ENCODE data around the gene MPO.

MPO gene

DNA sequence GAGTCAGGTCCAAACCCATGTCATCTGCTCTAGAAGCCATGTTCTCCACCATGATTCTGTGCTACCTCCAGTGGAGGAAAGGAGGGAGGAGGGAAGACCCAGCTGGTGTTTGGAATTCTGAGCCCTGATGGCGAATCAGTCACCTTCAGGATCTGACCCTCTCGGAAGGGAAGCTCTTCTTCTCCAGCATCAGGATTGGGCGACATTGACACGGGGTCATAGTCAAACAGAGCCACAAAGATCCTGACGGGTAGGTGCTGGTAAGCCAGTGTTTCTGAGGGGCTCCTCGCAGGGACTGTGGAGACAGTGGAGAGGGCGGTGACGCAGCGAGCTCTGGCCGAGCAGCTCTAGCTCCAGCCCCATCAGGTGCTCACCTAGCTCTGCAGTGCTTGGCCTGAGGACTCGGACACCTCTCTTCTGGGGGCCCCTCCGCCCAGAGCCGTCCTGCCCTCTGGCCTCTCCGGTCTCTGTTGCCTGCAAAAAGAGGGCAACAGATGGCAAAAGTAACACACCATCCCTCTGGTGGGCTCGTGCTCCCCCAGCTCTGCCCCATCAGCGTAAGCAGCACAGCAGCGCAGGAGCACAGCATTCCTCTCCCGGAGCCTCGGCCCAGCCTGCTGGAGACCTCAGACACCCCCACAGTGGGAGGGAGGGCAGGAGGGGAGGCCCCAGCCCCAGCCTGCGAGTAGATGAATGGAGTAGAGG, 26.9 kb upstream of the MPO start:
- no peak for DNase-seq (ENCODE audit: low read depth in 2 of 2, low spot score in 1 of 2)

DNA sequence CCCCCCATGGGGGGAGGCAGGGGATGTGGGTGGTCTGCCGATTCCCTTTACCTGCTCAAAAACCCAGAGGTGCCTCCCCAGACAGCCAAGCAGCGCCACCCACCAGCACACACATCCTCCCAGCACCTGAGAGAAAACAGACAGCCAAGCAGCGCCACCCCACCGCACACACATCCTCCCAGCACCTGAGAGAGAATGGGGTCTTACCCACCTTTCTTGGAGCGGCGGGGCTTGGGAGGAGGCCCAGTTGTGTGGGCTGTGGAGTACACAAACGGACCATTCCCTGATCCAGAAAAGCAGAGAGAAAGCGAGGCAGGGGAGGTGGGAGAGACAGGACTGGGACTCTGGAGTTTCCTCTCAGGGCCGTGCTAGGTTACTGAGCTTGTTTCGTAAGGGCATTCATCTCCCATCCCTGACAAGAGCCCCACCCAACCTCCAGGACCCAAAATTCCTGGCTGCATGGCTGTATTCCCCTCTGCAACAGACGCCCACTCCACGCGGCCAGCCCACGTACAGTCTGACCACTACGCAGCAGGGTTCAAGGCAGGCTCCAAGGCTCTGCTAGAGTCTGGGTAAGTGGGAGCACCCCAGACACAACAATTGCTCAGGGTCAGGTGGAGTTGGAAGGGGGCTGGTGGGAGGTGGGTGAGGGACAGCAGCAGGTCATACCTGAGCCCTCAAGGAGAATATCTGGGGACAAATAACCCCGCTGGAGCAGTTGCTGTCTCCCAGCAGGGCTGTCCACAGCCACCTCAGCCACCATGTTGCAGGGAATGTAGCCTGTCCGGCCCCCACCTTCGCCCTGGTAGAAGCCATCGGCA, 25.6 kb upstream of the MPO start:
- DNase-seq (ENCODE audit: low read depth in 2 of 2, low spot score in 1 of 2), result no peak

DNA sequence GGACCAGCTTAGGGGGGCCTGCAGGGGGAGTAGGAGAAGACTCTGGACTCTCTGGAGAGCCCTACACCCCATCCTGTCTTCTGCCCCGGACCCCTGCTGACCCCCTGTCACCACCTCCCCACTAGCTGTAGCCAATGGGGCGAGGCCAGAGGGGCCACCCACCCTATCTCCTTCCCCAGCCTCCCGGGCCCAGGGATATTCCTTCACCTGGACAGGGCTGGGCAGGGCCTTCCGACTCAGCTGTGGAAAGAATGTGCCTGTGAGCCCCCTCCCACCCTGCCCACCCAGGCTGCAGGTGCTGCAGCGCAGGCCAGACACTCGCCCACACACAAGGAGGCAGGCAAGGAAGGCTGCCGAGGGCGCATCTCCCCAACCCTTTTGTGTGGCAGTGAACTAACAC, 24.9 kb upstream of the MPO start:
- no peak for DNase-seq (ENCODE audit: low read depth in 2 of 2, low spot score in 1 of 2)

DNA sequence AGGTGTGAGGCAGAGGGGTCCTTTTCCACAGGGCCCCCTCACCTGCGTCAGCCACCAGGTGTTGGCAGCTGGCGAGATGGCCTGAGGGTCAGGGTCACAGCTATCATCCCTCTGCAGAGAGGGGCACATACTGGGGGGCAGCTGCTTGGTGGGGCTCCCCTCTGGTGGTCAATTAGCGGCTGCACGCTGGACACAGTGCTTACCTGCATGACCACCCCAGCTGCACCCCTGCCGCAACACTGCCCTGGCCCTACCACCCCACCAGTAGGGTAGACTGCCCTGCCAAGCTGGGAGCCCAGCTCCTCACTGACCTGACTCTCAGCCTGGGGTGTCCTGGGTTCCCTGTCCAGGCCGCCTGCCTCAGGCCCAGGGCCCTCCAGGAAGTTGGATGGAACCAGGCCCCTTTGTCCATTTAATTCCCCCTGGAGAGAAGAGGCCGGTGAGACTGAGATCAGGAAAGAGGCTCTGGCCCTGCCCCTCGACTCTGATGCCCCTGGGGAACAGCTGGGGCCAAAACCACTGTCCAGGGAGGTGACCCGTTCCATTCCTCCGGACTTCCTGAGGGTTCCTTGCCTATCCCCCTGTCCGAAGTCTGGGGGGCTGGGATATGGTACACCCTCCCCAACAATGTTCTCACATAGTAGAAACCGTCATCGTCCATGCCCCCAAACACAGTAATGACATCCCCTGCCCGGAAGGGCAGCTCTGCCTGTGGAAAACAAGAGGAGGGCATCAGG, 24.2 kb upstream of the MPO start:
- DNase-seq (ENCODE audit: low read depth in 2 of 2, low spot score in 1 of 2), result no peak

DNA sequence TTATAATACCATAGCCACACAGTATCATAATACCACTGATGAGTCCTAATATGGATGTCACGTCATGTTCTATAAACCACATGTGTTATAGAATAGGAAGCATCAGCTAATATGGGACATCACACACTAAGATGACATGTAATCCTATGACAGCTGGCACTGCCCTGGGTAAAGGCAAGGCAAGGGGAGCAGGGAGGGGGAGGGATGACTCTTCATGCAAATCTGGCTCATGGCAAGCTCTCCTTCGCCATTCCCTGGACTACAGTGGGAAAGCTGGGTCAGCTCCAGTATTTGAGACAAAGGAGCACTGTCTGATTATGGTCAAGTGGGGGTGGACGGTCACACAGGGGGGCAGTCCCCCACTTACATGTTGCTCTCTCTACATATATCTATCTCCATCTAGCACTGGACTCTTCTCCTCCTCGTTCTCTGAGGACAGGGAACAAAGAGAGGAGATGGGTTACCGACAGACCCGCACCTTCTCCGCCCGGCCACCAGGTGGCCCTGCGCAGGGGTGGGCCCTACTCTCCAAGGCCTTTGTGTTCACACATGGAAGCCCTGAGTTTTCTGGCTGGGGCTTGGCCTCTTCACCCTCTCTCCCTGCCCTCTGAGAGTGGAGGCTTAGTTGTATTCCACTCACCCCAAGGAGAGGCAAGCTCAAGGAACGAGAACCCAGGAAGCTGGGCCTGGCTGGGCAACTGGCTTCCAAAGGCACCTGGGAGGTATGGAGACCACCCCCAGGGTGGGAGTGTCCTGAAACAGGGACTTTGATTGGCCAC, 23.4 kb upstream of the MPO start:
- no peak for DNase-seq (ENCODE audit: low read depth in 2 of 2, low spot score in 1 of 2)

DNA sequence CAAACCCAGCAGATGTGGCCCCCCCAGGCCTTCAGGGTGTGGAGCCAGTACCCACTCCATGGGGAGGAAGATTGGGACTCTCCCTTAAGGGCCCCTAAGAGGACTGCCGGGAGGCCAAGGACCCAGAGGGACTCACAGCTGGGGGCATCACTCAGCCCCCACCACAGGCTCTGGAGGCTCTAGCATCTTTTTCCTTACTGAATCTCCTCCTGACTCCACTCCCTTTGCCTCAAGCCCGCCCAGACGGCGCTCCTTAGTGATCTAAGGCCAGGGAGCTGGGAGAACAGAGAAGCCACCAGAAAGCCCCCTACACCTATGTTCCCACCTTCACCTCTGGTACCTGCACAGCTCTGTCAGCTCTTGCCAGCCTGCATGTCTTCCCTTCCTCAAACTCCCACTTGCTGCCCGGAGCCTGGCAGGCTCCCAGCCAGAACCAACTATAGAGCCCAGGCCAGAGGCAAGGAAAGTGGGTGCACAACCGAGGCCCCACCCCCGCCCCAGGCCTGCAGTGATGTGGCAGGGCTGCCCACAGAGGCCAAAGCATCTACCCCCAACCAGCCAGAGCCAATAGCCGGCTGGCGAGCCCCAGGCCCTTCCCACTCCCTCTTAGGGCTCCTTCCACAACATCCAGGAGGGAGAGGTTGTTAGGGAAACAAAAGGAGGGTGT, 22.3 kb upstream of the MPO start:
- no peak for DNase-seq (ENCODE audit: low read depth in 2 of 2, low spot score in 1 of 2)

DNA sequence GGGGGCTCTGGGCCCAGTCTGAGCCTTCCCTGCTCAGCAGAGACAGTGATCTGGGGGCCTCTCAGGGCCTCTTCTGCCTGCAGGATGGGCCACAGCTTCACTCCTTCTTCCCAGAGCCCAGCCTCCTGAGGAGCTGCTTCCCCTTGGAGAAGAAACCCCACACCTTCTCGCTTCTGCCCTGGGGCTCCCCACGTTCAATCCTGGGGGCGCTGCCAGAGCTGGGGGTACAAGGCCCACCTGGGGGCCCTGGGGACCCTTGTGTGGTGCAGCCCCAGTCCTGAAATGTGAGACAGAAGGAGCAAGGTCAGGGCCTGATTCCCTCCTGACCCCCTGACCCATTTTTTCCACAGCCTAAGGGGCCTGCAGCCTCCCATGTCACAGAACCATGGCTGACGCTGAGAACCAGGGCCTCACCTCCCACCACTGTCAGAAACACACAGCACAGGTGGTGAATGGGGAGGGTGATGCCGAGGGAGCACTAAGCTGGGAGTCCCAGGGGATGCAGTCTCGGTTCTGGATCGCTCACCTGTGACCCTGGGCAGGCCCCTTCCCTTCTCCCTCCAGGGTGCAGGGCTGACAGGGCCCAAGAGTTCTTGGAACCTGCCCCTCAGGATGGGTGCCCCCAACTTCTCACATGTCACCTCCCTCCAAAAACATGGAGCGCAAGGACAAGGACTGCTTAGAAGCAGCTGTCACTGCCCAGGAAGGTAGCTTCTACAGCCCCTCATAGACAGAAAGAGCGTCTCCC, 21.6 kb upstream of the MPO start:
- no peak for DNase-seq (ENCODE audit: low read depth in 2 of 2, low spot score in 1 of 2)

DNA sequence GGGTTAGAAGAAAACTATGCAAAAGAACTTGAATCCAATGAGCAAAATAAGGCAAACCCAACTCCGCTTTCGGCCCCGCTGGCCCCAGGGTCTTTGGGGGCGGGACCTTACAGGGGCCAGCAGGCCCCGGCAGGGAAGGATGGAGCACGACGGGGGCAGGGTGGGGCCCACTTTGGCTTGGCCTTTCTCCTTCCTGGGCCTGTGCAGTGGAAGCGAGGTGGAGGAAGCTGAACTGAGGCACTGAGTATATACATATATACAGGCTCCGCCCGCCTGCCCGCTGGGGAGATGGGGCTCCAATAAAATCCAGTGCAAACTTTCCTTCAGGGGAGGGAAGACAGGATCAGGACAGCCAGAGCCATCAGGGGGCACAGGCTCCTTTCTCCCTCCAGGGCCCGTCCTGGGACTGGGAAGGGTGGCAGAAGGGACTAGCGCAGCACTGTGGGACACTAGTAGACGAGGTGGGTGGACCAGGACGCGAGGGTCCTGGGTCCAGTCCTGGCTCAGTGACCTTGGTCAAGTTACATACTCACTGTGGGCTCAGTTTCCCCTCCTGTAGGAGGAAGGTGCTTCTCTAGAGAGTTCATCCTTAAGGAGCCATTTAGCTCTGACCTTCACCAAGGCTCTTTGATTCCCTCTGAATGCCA, 20.9 kb upstream of the MPO start:
- DNase-seq (ENCODE audit: low read depth in 2 of 2, low spot score in 1 of 2), result no peak

DNA sequence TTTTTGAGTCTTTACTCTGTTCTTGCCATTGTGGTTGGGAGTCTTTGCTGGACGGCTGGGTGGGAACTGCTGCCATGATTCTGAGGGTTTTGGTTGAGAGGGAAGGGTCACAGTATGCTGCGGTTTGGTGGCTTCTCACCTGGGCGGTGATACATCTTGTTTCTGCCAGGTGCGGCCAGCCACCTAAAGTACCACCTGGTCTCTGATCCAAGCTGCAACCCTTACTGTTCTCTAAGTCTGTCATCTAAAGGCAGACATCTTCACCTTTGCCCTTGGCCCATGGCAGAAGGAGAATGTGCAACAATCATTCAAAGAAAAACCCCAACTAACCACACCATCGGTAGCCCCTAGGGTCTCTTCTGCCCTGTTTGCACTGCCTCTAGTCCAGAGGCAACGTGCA, 19.6 kb upstream of the MPO start:
- no peak for DNase-seq (ENCODE audit: low read depth in 2 of 2, low spot score in 1 of 2)

DNA sequence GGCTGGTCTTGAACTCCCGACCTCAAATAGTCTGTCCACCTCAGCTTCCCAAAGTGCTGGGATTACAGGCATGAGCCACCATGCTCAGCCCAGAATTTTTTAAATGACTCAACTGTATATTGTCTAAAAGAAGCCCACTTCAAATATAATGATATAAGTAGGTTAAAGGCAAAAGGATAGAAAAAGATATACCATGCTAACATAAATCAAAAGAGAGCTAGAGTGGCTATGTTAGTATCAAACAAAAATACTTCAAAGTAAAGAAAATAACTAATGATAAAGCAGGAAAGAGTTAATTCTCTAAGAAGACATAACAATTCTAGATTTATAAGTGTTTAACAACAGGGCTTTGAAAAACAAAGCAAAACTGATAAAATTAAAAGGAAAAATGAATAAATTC, 13.3 kb upstream of the MPO start:
- DNase-seq (ENCODE audit: low read depth in 2 of 2, low spot score in 1 of 2), result no peak

DNA sequence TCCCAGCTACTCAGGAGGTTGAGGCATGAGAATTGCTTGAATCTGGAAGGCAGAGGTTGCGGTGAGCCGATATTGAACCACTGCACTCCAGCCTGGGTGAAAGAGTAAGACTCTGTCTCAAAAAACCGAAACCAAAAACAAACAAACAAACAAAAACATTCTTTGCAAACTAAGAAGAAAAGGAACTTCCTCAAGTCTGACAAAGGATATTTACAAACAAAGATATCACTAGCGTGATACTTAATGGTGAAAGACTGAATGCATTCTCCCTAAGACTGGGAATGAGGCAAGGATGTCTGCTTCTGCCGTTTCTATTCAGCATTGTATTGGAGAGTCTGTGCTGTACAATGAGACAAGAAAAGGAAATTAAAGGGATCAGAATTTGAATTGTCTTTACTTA, 10.5 kb upstream of the MPO start:
- no peak for DNase-seq (ENCODE audit: low read depth in 2 of 2, low spot score in 1 of 2)

DNA sequence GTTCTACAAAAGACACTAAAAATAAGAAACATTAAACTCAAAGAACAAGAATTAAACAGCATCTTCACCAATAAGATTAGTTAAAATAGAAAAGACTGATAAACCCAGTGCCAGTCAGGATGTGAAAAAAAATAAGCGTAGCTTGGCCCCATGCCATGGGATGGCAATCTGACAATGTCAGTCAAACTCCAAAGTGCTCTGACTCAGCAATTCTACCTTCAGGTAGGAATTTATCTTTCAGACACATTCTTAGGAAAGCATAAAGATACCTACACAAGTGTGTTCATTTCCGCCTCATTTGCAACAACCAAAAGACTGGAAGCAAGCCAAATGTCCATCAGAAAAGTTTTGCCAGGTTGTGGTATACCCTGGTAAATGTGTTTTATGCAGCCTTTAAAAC, 9.1 kb upstream of the MPO start:
- no peak for DNase-seq (ENCODE audit: low read depth in 2 of 2, low spot score in 1 of 2)

DNA sequence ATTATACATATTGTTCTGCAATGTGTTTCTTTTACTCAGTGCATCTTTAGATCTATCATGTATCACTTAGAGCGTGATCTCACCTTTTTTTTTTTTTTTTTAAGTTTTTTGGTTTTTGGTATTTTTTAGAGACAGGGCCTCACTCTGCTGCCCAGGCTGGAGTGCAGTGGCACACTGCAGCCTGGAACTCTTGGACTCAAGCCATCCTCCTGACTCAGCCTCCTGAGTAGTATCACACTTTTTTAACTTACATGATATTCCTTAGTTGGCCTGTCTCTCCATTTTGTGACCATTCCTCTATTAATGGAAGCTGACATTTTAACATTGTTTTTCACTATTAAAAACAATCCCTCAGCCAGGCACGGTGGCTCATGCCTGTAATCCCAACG, 4.7 kb upstream of the MPO start:
- DNase-seq (ENCODE audit: low read depth in 2 of 2, low spot score in 1 of 2), result no peak

DNA sequence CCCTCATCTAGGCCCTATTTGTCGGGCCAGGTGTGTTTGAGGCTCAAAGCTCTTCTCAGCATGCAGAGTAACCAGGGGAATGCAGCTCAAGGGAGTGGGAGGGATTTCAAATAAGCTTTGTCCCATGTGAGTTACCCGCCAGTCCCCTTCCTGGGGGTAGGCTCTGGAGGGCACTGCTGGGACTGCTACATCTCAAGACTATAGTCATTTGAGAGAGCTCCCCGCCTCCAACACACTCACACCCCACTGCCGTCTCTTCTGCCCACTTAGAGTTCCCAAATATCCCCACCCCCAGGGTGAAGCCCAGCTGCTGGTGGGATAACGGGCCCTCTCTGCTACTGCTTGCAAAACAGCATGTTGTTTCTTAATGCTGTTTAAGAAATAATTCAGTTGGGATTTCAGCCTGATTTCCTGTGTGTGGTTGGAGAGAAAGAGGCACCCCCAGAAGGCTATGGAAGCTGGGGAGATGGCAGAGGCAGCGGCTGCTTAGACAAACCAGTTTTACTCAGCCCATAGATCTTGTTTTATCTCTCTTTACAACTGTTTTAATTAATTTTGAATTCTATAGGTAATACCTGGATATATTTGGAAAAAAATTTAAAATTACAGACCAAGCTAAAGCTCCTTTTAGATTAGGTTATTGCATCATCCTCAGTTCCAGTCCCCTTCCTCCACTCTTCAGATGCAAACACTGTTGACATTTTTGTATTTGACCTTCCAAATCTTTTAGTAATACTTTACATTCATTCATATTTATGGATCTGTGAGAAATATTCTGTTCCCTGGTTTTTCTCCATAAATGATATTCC, 4.1 kb upstream of the MPO start:
- no peak for DNase-seq (ENCODE audit: low read depth in 2 of 2, low spot score in 1 of 2)

DNA sequence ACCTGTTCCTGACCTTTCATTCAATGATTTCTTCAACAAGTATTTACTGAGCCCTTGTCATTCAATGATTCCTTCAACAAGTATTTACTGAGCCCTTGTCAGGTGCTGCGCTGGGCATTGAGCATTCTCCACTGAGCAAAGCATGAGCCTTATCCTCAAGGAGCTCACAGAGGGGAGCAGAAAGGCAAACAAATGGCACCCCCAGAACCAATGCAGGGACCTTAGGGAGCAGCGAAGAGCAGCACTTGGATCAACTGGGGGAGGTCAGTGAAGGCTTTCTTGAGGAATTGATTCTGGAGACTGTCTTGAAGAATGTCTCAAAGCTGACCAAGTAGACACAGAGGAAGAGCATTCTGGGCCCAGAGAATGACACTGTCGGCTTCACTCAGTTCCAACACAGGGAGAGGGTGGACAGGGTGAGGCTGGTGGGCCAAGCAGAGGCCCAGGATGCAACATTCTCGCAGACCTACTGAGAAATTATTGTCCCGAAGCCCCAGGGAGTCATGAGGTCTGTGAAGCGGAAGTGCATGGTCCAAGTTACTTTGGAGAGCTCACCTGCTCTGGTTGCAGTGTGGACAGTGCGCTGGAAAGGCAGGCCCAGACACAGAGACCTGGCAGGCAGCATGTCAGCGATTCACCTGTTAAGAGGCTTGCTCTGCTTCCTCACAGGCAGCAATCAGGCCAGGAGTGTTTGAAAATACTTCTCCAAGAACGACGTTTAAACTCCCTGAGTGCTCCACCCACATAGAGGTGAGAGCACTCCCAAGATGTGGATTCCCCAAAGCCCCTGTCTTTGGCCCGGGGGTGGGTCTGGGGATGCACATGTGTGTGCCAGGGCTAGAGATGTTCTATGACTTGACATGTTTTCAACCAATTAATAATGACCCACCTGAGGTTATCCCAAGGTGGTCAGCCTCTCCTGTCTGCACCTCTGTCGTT, 3.2 kb upstream of the MPO start:
- DNase-seq (ENCODE audit: low read depth in 2 of 2, low spot score in 1 of 2), result no peak

DNA sequence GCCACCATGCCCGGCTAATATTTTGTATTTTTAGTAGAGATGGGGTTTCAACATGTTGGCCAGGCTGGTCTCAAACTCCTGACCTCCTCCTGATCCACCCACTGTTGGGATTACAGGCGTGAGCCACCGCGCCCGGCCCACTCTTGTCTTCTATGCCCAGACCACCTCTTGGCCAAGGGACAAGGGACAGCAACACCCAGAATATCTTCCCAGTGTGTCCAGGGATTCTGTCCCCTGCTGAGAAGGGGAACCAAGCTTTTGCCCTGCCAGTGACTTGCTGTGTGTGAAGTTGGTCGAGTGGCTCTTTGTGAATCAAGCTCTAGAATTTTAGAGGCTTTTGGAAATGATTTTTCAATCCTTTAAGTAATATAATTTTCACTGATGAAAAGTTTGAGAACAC, 1.7 kb upstream of the MPO start:
- DNase-seq (ENCODE audit: low read depth in 2 of 2, low spot score in 1 of 2), result no peak

DNA sequence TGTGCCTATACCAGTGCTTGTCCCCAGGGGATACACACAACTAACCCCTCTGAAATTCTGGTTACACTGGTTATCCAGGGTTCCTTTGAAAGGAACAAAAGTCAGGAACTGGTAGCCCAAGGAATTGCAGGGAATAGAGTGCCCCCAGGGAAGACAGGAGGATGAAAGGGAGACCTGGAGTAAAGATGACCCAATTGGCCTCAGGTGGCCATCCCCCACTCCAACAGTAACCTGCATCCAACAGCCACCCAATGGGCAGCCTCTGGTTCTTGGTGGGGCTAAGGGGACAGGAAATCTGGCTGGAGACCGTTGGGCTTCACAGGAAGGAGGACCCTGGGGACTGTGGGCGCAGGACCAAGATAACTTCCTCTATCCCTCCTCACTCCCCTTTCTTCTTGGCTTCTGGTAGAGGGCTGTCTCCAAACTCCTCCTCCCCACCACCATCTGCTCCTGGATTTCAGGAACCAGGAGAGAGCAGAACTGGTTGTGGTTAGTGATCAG, 826 bp upstream of the MPO start:
- DNase-seq (ENCODE audit: low read depth in 2 of 2, low spot score in 1 of 2), result no peak

All from stimulated activated CD8-positive, alpha-beta memory T cell treated with anti-CD3 and anti-CD28 coated beads, Interleukin-4, amount 100 ng/mL, for 4 hours (primary cell).